MCF 10A (cell line): ENCODE results near the gene SLC15A3. TPM values are rescaled to one million over a fixed set of nuclear protein-coding genes. Genes with fewer than 3 reads are reported as not detected.
A peak's percentile ranks its signal among the peaks of the same experiment; 100 is the strongest.

Source experiments
- BruUV-seq: library from RNA; stranded (reverse); fragments of 400-500 nt; replicated peaks from 2 replicates; lab custom pipeline; 2021; lab: Mats Ljungman, UMichigan
- CTCF ChIA-PET: fragments of 300-600 bp; sonication (Branson Sonifier 250); formaldehyde crosslinking; extraction: SDS; loops from one replicate; lab custom pipeline; 2021; ENCODE audit warnings: antibody characterized with exemption, inconsistent platforms; lab: Yijun Ruan, JAX
- POLR2A ChIA-PET: fragments of 300-600, 350-650 bp; sonication (Branson Sonifier 250); formaldehyde crosslinking; extraction: SDS; loops from one replicate; lab custom pipeline; 2020; ENCODE audit warnings: antibody characterized with exemption, inconsistent platforms; lab: Yijun Ruan, JAX
- DNase-seq: peaks from one replicate; pipeline ENCODE4 v3.0.0-alpha.2; 2018; ENCODE audit not compliant: unreplicated experiment
- H3K27ac Mint-ChIP-seq: one replicate; pipeline ENCODE4 v1.8.0; 2022; ENCODE audit warnings: mild to moderate bottlenecking, low read depth, mixed read lengths; ENCODE audit not compliant: unreplicated experiment
- H3K27me3 Mint-ChIP-seq: one replicate; pipeline ENCODE4 v1.8.0; 2022; ENCODE audit warnings: mixed read lengths; ENCODE audit not compliant: insufficient read depth, unreplicated experiment
- H3K36me3 Mint-ChIP-seq: one replicate; pipeline ENCODE4 v1.8.0; 2022; ENCODE audit warnings: mild to moderate bottlenecking, moderate library complexity, mixed read lengths; ENCODE audit not compliant: insufficient read depth, unreplicated experiment
- H3K4me1 Mint-ChIP-seq: one replicate; pipeline ENCODE4 v1.8.0; 2022; ENCODE audit warnings: mixed read lengths; ENCODE audit not compliant: insufficient read depth, unreplicated experiment
- H3K4me3 Mint-ChIP-seq: one replicate; pipeline ENCODE4 v1.8.0; 2022; ENCODE audit warnings: mild to moderate bottlenecking, moderate library complexity, mixed read lengths; ENCODE audit not compliant: unreplicated experiment
- H3K9me3 Mint-ChIP-seq: one replicate; pipeline ENCODE4 v1.8.0; 2022; ENCODE audit warnings: mixed read lengths; ENCODE audit not compliant: unreplicated experiment
- CTCF ChIP-seq: fragments of 200-600 bp; IDR thresholded peaks from one replicate; pipeline ENCODE4 v1.8.0; 2022; ENCODE audit warnings: antibody characterized with exemption, mild to moderate bottlenecking; ENCODE audit not compliant: unreplicated experiment
- intact Hi-C: fragments of 100-400 bp; cut with micrococcal nuclease; formaldehyde crosslinking; loops from 2 replicates; pipeline ENCODE4 v1.14.1; 2022
- total RNA-seq: library from RNA; stranded (reverse); gene quantifications from 2 replicates; pipeline ENCODE4 v1.2.3, GENCODE V29; 2022

Gene SLC15A3
- total RNA-seq, 1 experiment from 2014 or later, result not detected

GRCh38 chr11:60932605-60933356, 19.2 kb downstream of the SLC15A3 start:
- peaks cover 6% of the 10 kb centered on the region for H3K36me3 Mint-ChIP-seq
- CTCF ChIA-PET, result interaction anchor here (0.6 kb wide), 1 partner anchor 844 kb away, joined by 3 read pairs; no protein-coding TSS in a partner anchor

GRCh38 chr11:60931917-60932316, 20.1 kb downstream of the SLC15A3 start:
- no TSS peak for BruUV-seq
- ChIA-PET CTCF (interaction anchor here (0.6 to 1.2 kb wide), 3 partner anchors 14 to 352 kb away, joined by 3 to 5 read pairs (median 3); no protein-coding TSS in a partner anchor), POLR2A (no interaction called here)
- H3K27me3 Mint-ChIP-seq, result no peaks in the 10 kb centered on the region
- peaks cover 6% of the 10 kb centered on the region for H3K36me3 Mint-ChIP-seq
- no peak overlapping the region for H3K27ac Mint-ChIP-seq
- H3K4me1 Mint-ChIP-seq, result no peaks in the 10 kb centered on the region
- no peaks in the 10 kb centered on the region for H3K9me3 Mint-ChIP-seq
- H3K4me3 Mint-ChIP-seq, result no peak overlapping the region
- no peak for DNase-seq
- TF ChIP-seq CTCF, result no peak
- intact Hi-C loops, result no loop called here

More at GRCh38 chr11:60932605-60933356, 19.2 kb downstream of the SLC15A3 start:
- DNase-seq, result no peak
- no TSS peak for BruUV-seq
- H3K27ac Mint-ChIP-seq, result no peak overlapping the region
- no peak for TF ChIP-seq CTCF
- H3K27me3 Mint-ChIP-seq, result no peaks in the 10 kb centered on the region
- H3K4me1 Mint-ChIP-seq, result no peaks in the 10 kb centered on the region
- POLR2A ChIA-PET, result no interaction called here
- intact Hi-C loops, result no loop called here
- no peak overlapping the region for H3K4me3 Mint-ChIP-seq
- no peaks in the 10 kb centered on the region for H3K9me3 Mint-ChIP-seq

- TF ChIP-seq CTCF, result no peak
- no peak for DNase-seq
- ChIA-PET CTCF (interaction anchor here (1.0 kb wide), 1 partner anchor 10 kb away, joined by 3 read pairs; no protein-coding TSS in a partner anchor), POLR2A (no interaction called here)
- Mint-ChIP-seq H3K27ac (peak overlapping the region; percentile 47), H3K27me3 (no peaks in the 10 kb centered on the region), H3K9me3 (no peaks in the 10 kb centered on the region), H3K4me3 (no peak overlapping the region), H3K36me3 (peaks cover 6% of the 10 kb centered on the region), H3K4me1 (peaks cover 8% of the 10 kb centered on the region)
- intact Hi-C loops, result no loop called here
- no TSS peak for BruUV-seq
Measured at GRCh38 chr11:60930394-60930793, 21.6 kb downstream of the SLC15A3 start.

- POLR2A ChIA-PET, result interaction anchor here (0.7 kb wide), 1 partner anchor 432 kb away, joined by 3 read pairs; the partner anchor contains the start of gene TMEM138
- no peak overlapping the region for H3K4me3 Mint-ChIP-seq
- no peaks in the 10 kb centered on the region for H3K9me3 Mint-ChIP-seq
- no peak for TF ChIP-seq CTCF
- intact Hi-C loops, result no loop called here
- peak overlapping the region; percentile 47 for H3K27ac Mint-ChIP-seq
- no peak for DNase-seq
- CTCF ChIA-PET, result interaction anchor here (0.5 to 1.0 kb wide), 2 partner anchors 11 to 16 kb away, joined by 3 read pairs; no protein-coding TSS in a partner anchor
- no TSS peak for BruUV-seq
- peaks cover 13% of the 10 kb centered on the region for H3K4me1 Mint-ChIP-seq
- H3K27me3 Mint-ChIP-seq, result no peaks in the 10 kb centered on the region
- H3K36me3 Mint-ChIP-seq, result peaks cover 6% of the 10 kb centered on the region
Measured at GRCh38 chr11:60929764-60930163, 22.2 kb downstream of the SLC15A3 start.
